ENCODE data around the gene ST3GAL6. TPM values are rescaled to one million over a fixed set of nuclear protein-coding genes. Genes with fewer than 3 reads are reported as not detected.
A peak's percentile ranks its signal among the peaks of the same experiment; 100 is the strongest.

The ST3GAL6 gene
- total and polyA plus RNA-seq, 12 donors = 27.3 to 92.9 (median 57.5) TPM

DNA sequence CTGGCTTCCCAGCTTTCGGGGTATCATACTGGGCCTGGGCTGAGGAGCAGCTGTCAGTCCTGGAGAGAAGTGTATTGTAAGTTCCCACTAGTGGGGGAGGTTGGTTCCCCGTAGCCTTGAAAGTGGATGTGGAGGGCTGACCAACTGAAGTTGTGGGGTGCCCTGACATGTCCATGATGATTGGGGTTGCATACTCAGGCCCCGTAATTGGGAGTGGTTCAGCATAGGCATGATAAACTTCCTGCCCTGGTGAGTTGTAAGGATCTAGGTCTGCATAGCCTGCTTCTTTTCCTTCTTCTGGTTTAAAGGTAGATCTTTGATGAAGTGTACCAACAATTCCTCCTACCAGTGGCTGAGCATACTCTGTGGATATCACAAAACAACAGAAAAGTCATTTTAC lies 36.3 kb downstream of the ST3GAL6 start:
- H3K27me3 ChIP-seq = no peaks in the 10 kb centered on the region
- H3K4me1 ChIP-seq = no peaks in the 10 kb centered on the region
- H3K4me3 ChIP-seq = no peak overlapping the region
- H3K27ac ChIP-seq = no peak overlapping the region
- intact Hi-C loops (cut with DNase I) = loop anchor here in 4 of 10 donors (5.0 kb wide), 1 partner anchor 197 kb away; no protein-coding TSS in a partner anchor
- DNase-seq (no peak), ATAC-seq (peak in 2 of 8 donors; percentile 33 to 48)
- TF ChIP-seq, protein P1, sequence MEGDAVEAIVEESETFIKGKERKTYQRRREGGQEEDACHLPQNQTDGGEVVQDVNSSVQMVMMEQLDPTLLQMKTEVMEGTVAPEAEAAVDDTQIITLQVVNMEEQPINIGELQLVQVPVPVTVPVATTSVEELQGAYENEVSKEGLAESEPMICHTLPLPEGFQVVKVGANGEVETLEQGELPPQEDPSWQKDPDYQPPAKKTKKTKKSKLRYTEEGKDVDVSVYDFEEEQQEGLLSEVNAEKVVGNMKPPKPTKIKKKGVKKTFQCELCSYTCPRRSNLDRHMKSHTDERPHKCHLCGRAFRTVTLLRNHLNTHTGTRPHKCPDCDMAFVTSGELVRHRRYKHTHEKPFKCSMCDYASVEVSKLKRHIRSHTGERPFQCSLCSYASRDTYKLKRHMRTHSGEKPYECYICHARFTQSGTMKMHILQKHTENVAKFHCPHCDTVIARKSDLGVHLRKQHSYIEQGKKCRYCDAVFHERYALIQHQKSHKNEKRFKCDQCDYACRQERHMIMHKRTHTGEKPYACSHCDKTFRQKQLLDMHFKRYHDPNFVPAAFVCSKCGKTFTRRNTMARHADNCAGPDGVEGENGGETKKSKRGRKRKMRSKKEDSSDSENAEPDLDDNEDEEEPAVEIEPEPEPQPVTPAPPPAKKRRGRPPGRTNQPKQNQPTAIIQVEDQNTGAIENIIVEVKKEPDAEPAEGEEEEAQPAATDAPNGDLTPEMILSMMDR (IDR thresholded peaks at IDR 0.05) = no peak
- H3K36me3 ChIP-seq = peaks cover 0 to 74% (median 22%) of the 10 kb centered on the region in 9 donors
- H3K9me3 ChIP-seq = no peaks in the 10 kb centered on the region
- 87% methylated on average over 3 of the region's 3 CpGs for WGBS, 2 donors

DNA sequence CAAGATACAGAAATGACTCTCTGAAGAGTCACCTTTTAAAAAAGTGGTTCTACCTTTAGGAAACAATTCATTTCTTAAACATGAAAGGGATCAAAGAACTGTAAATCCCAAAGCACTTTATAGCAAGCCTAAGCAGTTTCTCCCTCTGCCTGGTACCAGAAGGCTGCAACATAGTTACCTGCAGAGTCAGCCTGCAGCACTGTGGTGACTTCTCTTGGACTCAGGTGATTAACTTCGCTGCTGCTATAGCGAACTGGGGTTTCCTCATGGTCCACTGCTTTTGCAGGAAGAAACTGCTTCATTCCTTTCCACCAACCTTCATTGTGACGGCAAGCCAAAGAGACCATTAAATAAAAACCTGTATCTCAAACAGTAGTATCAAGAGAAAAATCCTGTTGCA lies 37.3 kb downstream of the ST3GAL6 start:
- Histone ChIP-seq H3K36me3 (peaks cover 0 to 74% (median 17%) of the 10 kb centered on the region in 9 donors), H3K9me3 (no peaks in the 10 kb centered on the region), H3K4me1 (no peaks in the 10 kb centered on the region), H3K27ac (no peak overlapping the region), H3K27me3 (no peaks in the 10 kb centered on the region), H3K4me3 (no peak overlapping the region)
- intact Hi-C loops (cut with DNase I) = loop anchor here in 1 of 10 donors (5.0 kb wide), 1 partner anchor 68 kb away; no protein-coding TSS in a partner anchor
- ATAC-seq (no peak), DNase-seq (no peak)
- TF ChIP-seq, protein P1 (IDR thresholded peaks at IDR 0.05) = no peak
- 81 to 98% methylated on average over 3 of the region's 3 CpGs for WGBS, 2 donors

DNA sequence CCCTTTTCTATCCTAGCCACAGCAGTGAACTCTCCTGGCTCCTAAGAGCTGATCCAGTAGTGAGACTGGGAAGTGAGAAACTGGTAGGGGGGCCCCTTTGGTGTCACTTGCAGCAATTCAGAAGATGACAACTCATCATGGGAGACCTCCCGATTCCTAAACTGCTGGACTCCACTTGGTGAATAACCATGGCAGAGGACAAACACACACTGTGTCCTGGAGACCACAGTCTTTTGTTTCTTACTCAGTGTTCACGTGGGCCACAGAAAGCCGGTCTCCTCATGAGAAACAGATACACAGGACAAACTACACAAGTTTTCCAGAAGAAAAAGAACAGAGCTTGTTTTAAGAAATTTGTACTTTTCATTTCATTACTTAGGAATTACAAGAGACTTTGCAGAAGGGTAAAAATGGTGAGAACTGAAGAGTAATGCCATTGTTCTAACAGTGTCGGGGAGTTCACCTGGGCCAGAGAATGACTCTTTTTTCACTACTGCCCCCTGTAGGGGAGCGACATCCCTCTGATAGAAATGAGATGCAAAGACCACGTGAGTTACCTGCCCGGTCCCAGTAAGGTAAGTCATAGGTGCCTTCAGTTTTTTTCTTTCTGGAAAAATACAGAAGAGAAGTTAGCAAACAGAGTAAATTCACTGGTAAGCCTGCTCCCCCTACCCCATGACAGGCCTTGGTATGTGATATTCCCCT lies 38.1 kb downstream of the ST3GAL6 start:
- intact Hi-C loops (cut with DNase I) = loop anchor here in 1 of 10 donors (5.0 kb wide), 1 partner anchor 69 kb away; no protein-coding TSS in a partner anchor
- Histone ChIP-seq H3K4me1 (no peaks in the 10 kb centered on the region), H3K27ac (no peak overlapping the region), H3K27me3 (no peaks in the 10 kb centered on the region), H3K36me3 (peaks cover 0 to 74% (median 17%) of the 10 kb centered on the region in 9 donors), H3K4me3 (no peak overlapping the region), H3K9me3 (no peaks in the 10 kb centered on the region)
- DNase-seq (no peak), ATAC-seq (peak in 2 of 8 donors; percentile 10 to 34)
- TF ChIP-seq, protein P1 (IDR thresholded peaks at IDR 0.05) = peak in 5 of 9 donors; percentile 6 to 20 (median 11)
- WGBS, 2 donors = 92% methylated on average over 7 of the region's 7 CpGs

DNA sequence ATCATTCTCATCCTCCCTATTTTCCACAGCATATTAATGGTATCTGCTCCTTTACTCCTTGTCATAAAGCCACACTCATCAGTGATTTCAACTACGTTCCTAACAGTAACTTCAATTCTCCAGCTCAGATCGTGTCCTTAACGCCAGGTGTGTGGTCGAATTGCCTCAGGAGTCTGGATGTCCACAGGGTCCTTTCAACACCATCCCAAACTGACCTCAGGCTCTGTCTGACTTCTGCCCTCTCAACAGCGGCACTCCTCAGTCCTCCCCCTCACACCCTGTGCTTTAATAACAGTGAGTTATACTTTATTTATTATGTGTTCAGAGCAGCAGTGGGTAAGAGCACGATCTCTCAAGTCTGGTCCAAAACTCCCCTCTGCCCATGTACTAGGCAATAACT lies 42.4 kb downstream of the ST3GAL6 start:
- intact Hi-C loops (cut with DNase I) = no loop called here
- TF ChIP-seq, protein P1 (IDR thresholded peaks at IDR 0.05) = no peak
- 88 to 92% methylated on average over 6 of the region's 6 CpGs for WGBS, 2 donors
- Histone ChIP-seq H3K9me3 (no peaks in the 10 kb centered on the region), H3K36me3 (peaks cover 0 to 73% (median 21%) of the 10 kb centered on the region in 9 donors), H3K27ac (no peak overlapping the region), H3K4me1 (peaks cover 0 to 18% (median 13%) of the 10 kb centered on the region in 9 donors), H3K4me3 (no peak overlapping the region), H3K27me3 (no peaks in the 10 kb centered on the region)
- DNase-seq (no peak), ATAC-seq (no peak)
